Astrocyte of the spinal cord (primary cell): Measurements from ENCODE around the gene ENPEP.
"Not testable (repeated sequence)": the region's sequence is repeated elsewhere in the genome, so short reads cannot be mapped to it uniquely, and the experiment has no call there.

Source experiments
- DNase-seq: peaks from one replicate; pipeline ENCODE4 v3.0.0; 2011; ENCODE audit warnings: low read depth, low spot score
- H3K4me3 ChIP-seq: 2 replicates; pipeline ENCODE4 v1.5.1; 2011; ENCODE audit warnings: low read depth, mild to moderate bottlenecking, low read length, moderate library complexity
- CTCF ChIP-seq: IDR thresholded peaks from 2 replicates; pipeline ENCODE4 v1.5.1; 2012; ENCODE audit warnings: low read depth, mild to moderate bottlenecking, low read length, inconsistent platforms
- in situ Hi-C: cut with HindIII; loops from 2 replicates; pipeline ENCODE4 v1.10.0; 2017; ENCODE audit warnings: low sequenced_read_pairs

Gene ENPEP

GRCh38 chr4:110454441-110454840, 21.5 kb upstream of the ENPEP start:
- no peak overlapping the region for H3K4me3 ChIP-seq
- no peak for DNase-seq
- in situ Hi-C loops: no loop called here
- TF ChIP-seq CTCF: no peak

GRCh38 chr4:110458494-110459266, 17.3 kb upstream of the ENPEP start:
- in situ Hi-C loops: no loop called here
- DNase-seq: no peak
- TF ChIP-seq CTCF: no peak
- no peak overlapping the region for H3K4me3 ChIP-seq

GRCh38 chr4:110460074-110460746, 15.7 kb upstream of the ENPEP start:
- in situ Hi-C loops: no loop called here

GRCh38 chr4:110467400-110467799, 8.6 kb upstream of the ENPEP start:
- in situ Hi-C loops: no loop called here
- DNase-seq: no peak
- TF ChIP-seq CTCF: no peak
- H3K4me3 ChIP-seq: no peak overlapping the region

More at GRCh38 chr4:110460074-110460746, 15.7 kb upstream of the ENPEP start:
- H3K4me3 ChIP-seq: no peak overlapping the region
- DNase-seq: no peak
- TF ChIP-seq CTCF: no peak

GRCh38 chr4:110472583-110473329, 3.2 kb upstream of the ENPEP start:
- DNase-seq: no peak
- in situ Hi-C loops: no loop called here
- no peak for TF ChIP-seq CTCF
- H3K4me3 ChIP-seq: no peak overlapping the region

GRCh38 chr4:110474481-110474880, 1.5 kb upstream of the ENPEP start:
- in situ Hi-C loops: no loop called here
- DNase-seq: no peak
- no peak overlapping the region for H3K4me3 ChIP-seq
- TF ChIP-seq CTCF: no peak

- DNase-seq, H3K4me3 ChIP-seq, in situ Hi-C loops: not testable (repeated sequence)
Observed at GRCh38 chr4:110475080-110475479, 875 bp upstream of the ENPEP start.
